HEK293 (cell line): ENCODE data around the gene DOCK1.

Experiments used
- SALL2 ChIP-seq: fragments of 450-650 bp; formaldehyde crosslinking; IDR thresholded peaks from 2 replicates; pipeline ENCODE4 v1.5.0; 2017; ENCODE audit warnings: missing biosample characterization, mild to moderate bottlenecking, missing genetic modification characterization, borderline replicate concordance
- ZBTB21 ChIP-seq: fragments of 450-650 bp; formaldehyde crosslinking; IDR thresholded peaks from 2 replicates; pipeline ENCODE4 v1.5.1; 2017; ENCODE audit warnings: missing biosample characterization, missing genetic modification characterization
- ZNF37A ChIP-seq: fragments of 450-650 bp; IDR thresholded peaks from 2 replicates; pipeline ENCODE4 v1.5.1; 2018; ENCODE audit warnings: missing biosample characterization, missing genetic modification characterization
- ZNF530 ChIP-seq: fragments of 450-650 bp; formaldehyde crosslinking; IDR thresholded peaks from 2 replicates; pipeline ENCODE4 v1.5.1; 2016; ENCODE audit warnings: low read depth, missing biosample characterization, missing genetic modification characterization
- ZNF776 ChIP-seq: fragments of 450-650 bp; formaldehyde crosslinking; IDR thresholded peaks from 2 replicates; pipeline ENCODE4 v1.5.0; 2017; ENCODE audit warnings: missing biosample characterization, missing genetic modification characterization, borderline replicate concordance
- ZNF837 ChIP-seq: fragments of 450-650 bp; formaldehyde crosslinking; IDR thresholded peaks from 2 replicates; pipeline ENCODE4 v1.5.1; 2016; ENCODE audit warnings: missing biosample characterization, missing genetic modification characterization
- TF ChIP-seq, protein P1 (sequence below): fragments of 450-650 bp; formaldehyde crosslinking; IDR thresholded peaks from 2 replicates; pipeline ENCODE4 v1.5.1; 2016; ENCODE audit warnings: missing biosample characterization, missing genetic modification characterization
- TF ChIP-seq, protein P2 (sequence below): fragments of 450-650 bp; formaldehyde crosslinking; IDR thresholded peaks from 2 replicates; pipeline ENCODE4 v1.5.1; 2016; ENCODE audit warnings: missing biosample characterization, missing genetic modification characterization
- TF ChIP-seq, protein P3 (sequence below): fragments of 450-650 bp; formaldehyde crosslinking; IDR thresholded peaks from 2 replicates; pipeline ENCODE4 v1.5.1; 2016; ENCODE audit warnings: missing biosample characterization, missing genetic modification characterization

DNA sequence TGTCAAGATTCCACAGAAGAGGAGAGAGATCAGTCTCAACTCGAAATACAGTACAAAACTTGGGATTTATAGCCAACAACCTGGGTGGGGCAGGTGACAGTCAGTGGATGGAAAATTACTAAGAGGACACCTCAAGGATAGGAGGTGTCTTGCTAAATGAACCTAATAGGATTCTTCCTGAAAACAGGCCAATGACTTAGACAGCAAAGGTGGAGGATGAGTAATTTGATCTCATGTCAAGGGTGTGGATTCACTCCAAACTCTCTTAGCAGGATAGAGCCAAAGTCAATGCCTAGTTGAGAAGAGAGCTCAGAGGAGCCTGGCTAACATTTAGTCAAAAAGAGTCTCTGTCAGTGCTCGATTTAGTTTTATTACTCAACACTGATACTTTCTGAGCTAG, 397.9 kb downstream of the DOCK1 start:
- TF ChIP-seq, protein P1, sequence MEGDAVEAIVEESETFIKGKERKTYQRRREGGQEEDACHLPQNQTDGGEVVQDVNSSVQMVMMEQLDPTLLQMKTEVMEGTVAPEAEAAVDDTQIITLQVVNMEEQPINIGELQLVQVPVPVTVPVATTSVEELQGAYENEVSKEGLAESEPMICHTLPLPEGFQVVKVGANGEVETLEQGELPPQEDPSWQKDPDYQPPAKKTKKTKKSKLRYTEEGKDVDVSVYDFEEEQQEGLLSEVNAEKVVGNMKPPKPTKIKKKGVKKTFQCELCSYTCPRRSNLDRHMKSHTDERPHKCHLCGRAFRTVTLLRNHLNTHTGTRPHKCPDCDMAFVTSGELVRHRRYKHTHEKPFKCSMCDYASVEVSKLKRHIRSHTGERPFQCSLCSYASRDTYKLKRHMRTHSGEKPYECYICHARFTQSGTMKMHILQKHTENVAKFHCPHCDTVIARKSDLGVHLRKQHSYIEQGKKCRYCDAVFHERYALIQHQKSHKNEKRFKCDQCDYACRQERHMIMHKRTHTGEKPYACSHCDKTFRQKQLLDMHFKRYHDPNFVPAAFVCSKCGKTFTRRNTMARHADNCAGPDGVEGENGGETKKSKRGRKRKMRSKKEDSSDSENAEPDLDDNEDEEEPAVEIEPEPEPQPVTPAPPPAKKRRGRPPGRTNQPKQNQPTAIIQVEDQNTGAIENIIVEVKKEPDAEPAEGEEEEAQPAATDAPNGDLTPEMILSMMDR (tag by site-specific recombination), result no peak
- TF ChIP-seq ZNF530 (tag by site-specific recombination), result no peak
- TF ChIP-seq ZNF837 (tag by site-specific recombination), result no peak
- TF ChIP-seq ZNF37A (tag by site-specific recombination), result no peak
- TF ChIP-seq, protein P2, sequence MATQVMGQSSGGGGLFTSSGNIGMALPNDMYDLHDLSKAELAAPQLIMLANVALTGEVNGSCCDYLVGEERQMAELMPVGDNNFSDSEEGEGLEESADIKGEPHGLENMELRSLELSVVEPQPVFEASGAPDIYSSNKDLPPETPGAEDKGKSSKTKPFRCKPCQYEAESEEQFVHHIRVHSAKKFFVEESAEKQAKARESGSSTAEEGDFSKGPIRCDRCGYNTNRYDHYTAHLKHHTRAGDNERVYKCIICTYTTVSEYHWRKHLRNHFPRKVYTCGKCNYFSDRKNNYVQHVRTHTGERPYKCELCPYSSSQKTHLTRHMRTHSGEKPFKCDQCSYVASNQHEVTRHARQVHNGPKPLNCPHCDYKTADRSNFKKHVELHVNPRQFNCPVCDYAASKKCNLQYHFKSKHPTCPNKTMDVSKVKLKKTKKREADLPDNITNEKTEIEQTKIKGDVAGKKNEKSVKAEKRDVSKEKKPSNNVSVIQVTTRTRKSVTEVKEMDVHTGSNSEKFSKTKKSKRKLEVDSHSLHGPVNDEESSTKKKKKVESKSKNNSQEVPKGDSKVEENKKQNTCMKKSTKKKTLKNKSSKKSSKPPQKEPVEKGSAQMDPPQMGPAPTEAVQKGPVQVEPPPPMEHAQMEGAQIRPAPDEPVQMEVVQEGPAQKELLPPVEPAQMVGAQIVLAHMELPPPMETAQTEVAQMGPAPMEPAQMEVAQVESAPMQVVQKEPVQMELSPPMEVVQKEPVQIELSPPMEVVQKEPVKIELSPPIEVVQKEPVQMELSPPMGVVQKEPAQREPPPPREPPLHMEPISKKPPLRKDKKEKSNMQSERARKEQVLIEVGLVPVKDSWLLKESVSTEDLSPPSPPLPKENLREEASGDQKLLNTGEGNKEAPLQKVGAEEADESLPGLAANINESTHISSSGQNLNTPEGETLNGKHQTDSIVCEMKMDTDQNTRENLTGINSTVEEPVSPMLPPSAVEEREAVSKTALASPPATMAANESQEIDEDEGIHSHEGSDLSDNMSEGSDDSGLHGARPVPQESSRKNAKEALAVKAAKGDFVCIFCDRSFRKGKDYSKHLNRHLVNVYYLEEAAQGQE (tag by site-specific recombination), result no peak
- TF ChIP-seq ZNF776 (tag by site-specific recombination), result no peak
- TF ChIP-seq, protein P3, sequence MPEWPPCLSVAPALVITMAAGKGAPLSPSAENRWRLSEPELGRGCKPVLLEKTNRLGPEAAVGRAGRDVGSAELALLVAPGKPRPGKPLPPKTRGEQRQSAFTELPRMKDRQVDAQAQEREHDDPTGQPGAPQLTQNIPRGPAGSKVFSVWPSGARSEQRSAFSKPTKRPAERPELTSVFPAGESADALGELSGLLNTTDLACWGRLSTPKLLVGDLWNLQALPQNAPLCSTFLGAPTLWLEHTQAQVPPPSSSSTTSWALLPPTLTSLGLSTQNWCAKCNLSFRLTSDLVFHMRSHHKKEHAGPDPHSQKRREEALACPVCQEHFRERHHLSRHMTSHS (tag by site-specific recombination), result no peak
- TF ChIP-seq ZBTB21 (tag by site-specific recombination), result no peak
- no peak for TF ChIP-seq SALL2
